ENCODE data around the gene JAG2.

GRCh38 chr14:105161309-105161708, 7.3 kb downstream of the JAG2 start:
- TF ChIP-seq POLR2A (IDR thresholded peaks at IDR 0.05): no peak
- TF ChIP-seq CTCF (IDR thresholded peaks at IDR 0.05): no peak
